ENCODE data around the gene TUBB4B.
"Not testable (repeated sequence)": the region's sequence is repeated elsewhere in the genome, so short reads cannot be mapped to it uniquely, and the experiment has no call there.

Gene TUBB4B

GRCh38 chr9:137253717-137254623 lies 12.9 kb downstream of the TUBB4B start:
- no peak for DNase-seq

GRCh38 chr9:137254624-137255447 lies 13.7 kb downstream of the TUBB4B start, which contains the start of gene NELFB:
TSS of gene NELFB (plus strand) at chr9:137255327.
- peak; percentile 96 for DNase-seq

- peak; percentile 29 for DNase-seq
Observed at GRCh38 chr9:137255448-137256114, 14.5 kb downstream of the TUBB4B start.

- no peak for DNase-seq
Observed at GRCh38 chr9:137256362-137256761, 15.3 kb downstream of the TUBB4B start.

GRCh38 chr9:137256856-137257255 lies 15.8 kb downstream of the TUBB4B start:
- DNase-seq: no peak

GRCh38 chr9:137262173-137262908 lies 21.3 kb downstream of the TUBB4B start:
- DNase-seq: not testable (repeated sequence)

GRCh38 chr9:137262909-137263285 lies 21.8 kb downstream of the TUBB4B start:
- DNase-seq: no peak

- no peak for DNase-seq
Observed at GRCh38 chr9:137263506-137263905, 22.4 kb downstream of the TUBB4B start.

GRCh38 chr9:137264067-137264466 lies 23.0 kb downstream of the TUBB4B start:
- no peak for DNase-seq

GRCh38 chr9:137265496-137266161 lies 24.5 kb downstream of the TUBB4B start:
- DNase-seq: no peak

- DNase-seq: no peak
Observed at GRCh38 chr9:137266162-137266527, 25.1 kb downstream of the TUBB4B start.

- no peak for DNase-seq
Observed at GRCh38 chr9:137266585-137267453, 25.7 kb downstream of the TUBB4B start.

- no peak for DNase-seq
Observed at GRCh38 chr9:137267933-137268355, 26.9 kb downstream of the TUBB4B start.

- no peak for DNase-seq
Observed at GRCh38 chr9:137268538-137269201, 27.6 kb downstream of the TUBB4B start.

- DNase-seq: no peak
Observed at GRCh38 chr9:137269231-137269772, 28.2 kb downstream of the TUBB4B start.

GRCh38 chr9:137270929-137271695 lies 30.0 kb downstream of the TUBB4B start:
- no peak for DNase-seq

- no peak for DNase-seq
Observed at GRCh38 chr9:137271696-137272076, 30.6 kb downstream of the TUBB4B start.

GRCh38 chr9:137272241-137273094 lies 31.4 kb downstream of the TUBB4B start:
- DNase-seq: no peak
